NCI-H510A (cell line): ENCODE results near the gene CD2AP.
"Not testable (repeated sequence)": the region's sequence is repeated elsewhere in the genome, so short reads cannot be mapped to it uniquely, and the experiment has no call there.

ENCODE experiments used
- DNase-seq: peaks from one replicate; lab custom pipeline; 2025; lab: John Stamatoyannopoulos, UW

Gene CD2AP

GRCh38 chr6:47566602-47567001 lies 89.0 kb downstream of the CD2AP start:
- not testable (repeated sequence) for DNase-seq

- no peak for DNase-seq
Observed at GRCh38 chr6:47567586-47567985, 90.0 kb downstream of the CD2AP start.

- no peak for DNase-seq
Observed at GRCh38 chr6:47571488-47571887, 93.9 kb downstream of the CD2AP start.

GRCh38 chr6:47573109-47573508 lies 95.5 kb downstream of the CD2AP start:
- DNase-seq: no peak

- DNase-seq: no peak
Observed at GRCh38 chr6:47574789-47575188, 97.2 kb downstream of the CD2AP start.

GRCh38 chr6:47579040-47579439 lies 101.5 kb downstream of the CD2AP start:
- no peak for DNase-seq

- DNase-seq: no peak
Observed at GRCh38 chr6:47581591-47581990, 104.0 kb downstream of the CD2AP start.

GRCh38 chr6:47587493-47587892 lies 109.9 kb downstream of the CD2AP start:
- DNase-seq: no peak

GRCh38 chr6:47592131-47592840 lies 114.7 kb downstream of the CD2AP start:
- DNase-seq: no peak

GRCh38 chr6:47593979-47594378 lies 116.4 kb downstream of the CD2AP start:
- DNase-seq: no peak

- DNase-seq: no peak
Observed at GRCh38 chr6:47595785-47596184, 118.2 kb downstream of the CD2AP start.

GRCh38 chr6:47598367-47598766 lies 120.8 kb downstream of the CD2AP start:
- DNase-seq: no peak

GRCh38 chr6:47599512-47599911 lies 121.9 kb downstream of the CD2AP start:
- DNase-seq: no peak

- no peak for DNase-seq
Observed at GRCh38 chr6:47603227-47603626, 125.6 kb downstream of the CD2AP start.

GRCh38 chr6:47603995-47604394 lies 126.4 kb downstream of the CD2AP start:
- no peak for DNase-seq

- DNase-seq: no peak
Observed at GRCh38 chr6:47621838-47622449, 144.4 kb downstream of the CD2AP start.

- DNase-seq: no peak
Observed at GRCh38 chr6:47626782-47627181, 149.2 kb downstream of the CD2AP start.

GRCh38 chr6:47628448-47629272 lies 151.1 kb downstream of the CD2AP start:
- no peak for DNase-seq

GRCh38 chr6:47629954-47630353 lies 152.4 kb downstream of the CD2AP start:
- no peak for DNase-seq

GRCh38 chr6:47630587-47630986 lies 153.0 kb downstream of the CD2AP start:
- DNase-seq: no peak

- DNase-seq: no peak
Observed at GRCh38 chr6:47631269-47631772, 153.7 kb downstream of the CD2AP start.

GRCh38 chr6:47631797-47632196 lies 154.2 kb downstream of the CD2AP start:
- no peak for DNase-seq

GRCh38 chr6:47633141-47633540 lies 155.6 kb downstream of the CD2AP start:
- DNase-seq: no peak
